ENCODE measurements around the gene ZNF513.
"Not testable (repeated sequence)": the region's sequence is repeated elsewhere in the genome, so short reads cannot be mapped to it uniquely, and the experiment has no call there.

Gene ZNF513

GRCh38 chr2:27353762-27354596 is 26.6 kb downstream of the ZNF513 start:
- no peak for DNase-seq

DNA sequence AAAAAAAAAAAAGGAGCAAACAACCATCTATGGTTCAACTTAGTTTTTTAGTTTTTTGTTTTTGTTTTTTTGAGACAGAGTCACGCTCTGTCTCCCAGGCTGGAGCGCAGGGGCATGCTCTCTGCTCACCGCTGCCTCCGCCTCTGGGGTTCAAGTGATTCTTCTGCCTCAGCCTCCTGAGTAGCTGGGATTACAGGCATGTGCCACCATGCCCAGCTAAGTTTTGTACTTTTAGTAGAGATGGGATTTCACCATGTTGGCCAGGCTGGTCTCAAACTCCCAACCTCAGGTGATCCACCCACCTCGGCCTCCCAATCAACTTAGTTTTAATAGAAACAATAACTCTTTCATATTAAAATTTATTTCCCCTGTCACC is 27.2 kb downstream of the ZNF513 start:
- not testable (repeated sequence) for DNase-seq

DNA sequence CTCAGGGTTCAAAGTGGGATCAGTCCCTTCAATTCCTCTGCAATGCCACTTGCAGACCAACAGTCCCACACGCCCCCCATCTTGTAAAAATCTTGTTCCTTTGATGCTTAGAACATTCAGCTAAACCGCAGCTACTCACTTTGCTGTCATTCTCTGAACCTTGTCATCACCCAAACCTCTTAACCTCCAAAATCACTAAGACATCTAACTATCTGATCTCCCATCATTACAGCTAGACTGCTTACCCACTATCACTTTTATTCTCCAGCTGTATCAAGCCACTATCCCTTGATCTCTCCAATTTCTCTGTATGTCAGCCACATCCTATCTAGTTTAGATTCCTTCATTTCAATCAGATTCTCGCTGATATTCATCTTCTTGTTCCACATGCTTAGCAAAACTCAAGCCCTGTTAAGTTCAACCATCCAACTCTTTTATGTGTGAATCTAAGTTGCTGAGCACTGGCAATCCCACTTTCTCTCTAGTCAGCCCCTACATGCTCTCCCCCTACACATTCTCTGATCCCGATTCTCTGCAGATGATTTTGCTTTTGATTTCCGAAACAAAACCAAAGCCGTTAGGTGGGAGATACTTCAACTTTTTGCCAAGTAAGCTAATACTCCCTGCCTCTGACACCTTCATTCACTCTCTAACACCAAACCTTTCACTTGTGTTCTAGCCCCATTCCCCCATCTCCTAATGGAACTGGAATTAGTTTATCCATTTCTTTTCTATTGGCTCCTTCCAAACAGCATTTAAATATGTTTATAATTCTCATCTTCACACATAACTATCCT is 28.5 kb downstream of the ZNF513 start:
- DNase-seq, result no peak

DNA sequence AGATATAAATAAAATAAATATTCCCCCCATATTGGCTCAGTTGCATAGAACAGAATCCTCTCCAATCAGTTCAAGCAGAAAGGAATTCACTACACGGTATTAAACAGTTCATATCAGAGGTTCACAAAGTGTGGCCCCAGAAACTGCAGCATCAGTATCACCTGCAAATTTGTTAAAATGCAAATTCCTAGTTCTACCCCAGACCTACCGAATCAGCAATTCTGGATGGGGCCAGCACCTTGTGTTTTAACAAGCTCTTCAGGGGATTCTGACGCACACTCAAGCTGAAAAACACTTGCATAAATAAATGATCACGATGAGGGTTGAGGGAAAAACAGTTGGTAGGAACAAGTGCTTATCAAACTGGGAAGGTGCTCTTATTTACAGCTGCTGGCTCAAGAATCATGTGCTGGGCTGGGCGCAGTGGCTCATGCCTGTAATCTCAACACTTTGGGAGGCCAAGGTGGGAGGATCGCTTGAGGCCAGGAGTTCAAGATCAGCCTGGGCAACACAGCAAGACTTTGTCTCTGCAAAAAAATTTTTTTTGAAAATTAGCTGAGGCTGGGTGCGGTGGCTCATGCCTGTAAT is 30.3 kb downstream of the ZNF513 start:
- DNase-seq, result no peak

DNA sequence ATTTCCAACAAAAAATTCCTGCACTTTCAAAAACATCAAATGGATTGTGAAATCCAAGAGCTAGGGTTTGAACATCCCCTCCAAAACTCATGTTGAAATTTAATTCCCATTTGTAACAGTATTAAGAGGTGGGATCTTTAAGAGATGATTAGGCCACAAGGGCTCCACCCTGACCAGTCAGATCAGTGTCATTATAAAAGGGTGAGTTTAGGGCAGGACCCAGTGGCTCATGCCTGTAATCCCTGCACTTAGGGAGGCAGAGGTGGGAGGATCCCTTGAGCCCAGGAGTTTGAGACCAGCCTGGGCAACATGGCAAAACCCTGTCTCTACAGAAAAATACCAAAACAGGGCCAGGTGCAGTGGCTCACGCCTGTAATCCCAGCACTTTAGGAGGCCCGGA is 32.9 kb downstream of the ZNF513 start:
- DNase-seq, result no peak

- DNase-seq, result no peak
Measured at GRCh38 chr2:27336173-27336572, 44.4 kb downstream of the ZNF513 start.

DNA sequence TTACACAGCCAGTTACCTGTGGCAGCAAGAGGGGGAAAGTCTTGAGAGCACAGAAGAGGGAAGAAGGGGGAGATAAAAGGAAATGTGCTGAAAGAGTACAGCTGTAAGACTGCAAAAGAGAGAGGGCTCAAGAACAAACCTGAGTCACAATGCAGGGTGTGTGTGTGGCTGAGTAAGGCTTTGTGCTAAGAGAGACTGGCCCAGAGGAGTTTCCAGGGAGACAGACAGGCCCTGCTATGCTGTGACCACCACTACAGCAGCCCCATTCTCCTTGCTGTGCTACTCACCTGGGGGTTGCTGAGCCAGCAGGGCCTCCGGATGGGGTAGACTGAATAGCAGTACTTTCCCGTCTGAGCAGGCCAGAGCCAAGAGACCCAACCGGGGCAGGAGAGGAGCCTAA is 45.2 kb downstream of the ZNF513 start:
- no peak for DNase-seq

Data from NCI-H446 treated with DMSO at 0.1 percent for 48 hours (cell line).